ENCODE measurements around the gene ALDH3A2.
"Not testable (repeated sequence)": the region's sequence is repeated elsewhere in the genome, so short reads cannot be mapped to it uniquely, and the experiment has no call there.

Gene ALDH3A2

GRCh38 chr17:19651451-19652238, 3.1 kb downstream of the ALDH3A2 start:
- no peak for DNase-seq

DNA sequence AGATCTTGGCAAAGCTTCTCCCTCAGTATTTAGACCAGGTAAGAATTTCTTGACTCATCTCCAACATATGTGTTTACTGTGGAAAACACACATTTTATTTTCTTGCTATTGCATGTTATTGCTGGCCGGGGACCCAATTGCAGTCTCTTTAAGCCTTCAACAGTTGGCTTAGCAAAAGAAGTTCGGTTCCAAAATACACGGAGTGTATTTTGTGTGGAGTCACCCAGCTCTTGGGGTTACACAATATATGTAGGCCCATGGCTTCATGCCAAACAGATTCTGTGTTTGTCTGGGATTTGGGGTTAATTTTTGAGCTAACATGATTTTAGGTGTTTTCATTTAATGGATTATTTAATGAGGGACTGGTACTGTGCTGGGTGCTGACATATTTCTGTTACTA, 4.0 kb downstream of the ALDH3A2 start:
- no peak for DNase-seq

DNA sequence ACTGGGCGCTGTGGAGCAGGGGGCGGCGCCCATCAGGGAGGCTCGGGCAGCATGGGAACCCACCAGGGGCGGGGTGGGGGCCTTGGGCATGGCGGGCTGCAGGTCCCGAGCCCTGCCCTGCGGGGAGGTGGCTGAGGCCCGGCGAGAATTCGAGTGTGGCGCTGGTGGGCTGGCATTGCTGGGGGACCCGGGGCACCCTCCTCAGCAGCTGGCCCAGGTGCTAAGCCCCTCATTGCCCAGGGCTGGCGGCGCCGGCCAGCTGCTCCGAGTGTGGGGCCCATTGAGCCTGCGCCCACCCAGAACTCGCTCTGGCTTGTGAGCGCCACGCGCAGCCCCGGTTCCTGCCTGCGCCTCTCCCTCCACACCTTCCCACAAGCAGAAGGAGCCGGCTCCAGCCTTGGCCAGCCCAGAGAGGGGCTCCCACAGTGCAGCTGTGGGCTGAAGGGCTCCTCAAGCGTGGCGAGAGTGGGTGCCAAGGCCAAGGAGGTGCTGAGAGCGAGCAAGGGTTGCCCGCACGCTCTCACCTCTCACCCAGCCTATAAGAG, 5.9 kb downstream of the ALDH3A2 start:
- no peak for DNase-seq

DNA sequence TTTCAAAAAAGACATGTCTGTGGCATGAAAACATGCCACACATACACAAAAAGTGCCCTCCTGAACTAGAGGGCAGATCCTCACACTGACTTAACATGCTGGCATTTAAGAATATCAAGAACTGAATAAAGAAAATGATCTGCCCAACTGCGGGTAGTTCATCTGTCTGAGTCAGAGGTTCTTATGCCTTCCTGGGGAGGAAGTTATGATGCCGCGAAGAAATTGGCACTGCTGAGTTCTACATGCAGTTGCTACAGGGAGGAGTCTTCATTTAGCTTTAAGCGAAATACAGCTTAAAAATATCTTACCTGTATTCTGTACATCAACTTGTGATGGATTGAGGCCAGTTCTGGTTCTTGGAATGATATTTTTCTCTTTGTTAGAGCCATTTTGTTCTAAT, 6.3 kb downstream of the ALDH3A2 start:
- DNase-seq: no peak

- DNase-seq: no peak
Measured at GRCh38 chr17:19656336-19656735, 7.8 kb downstream of the ALDH3A2 start.

GRCh38 chr17:19656851-19657581, 8.5 kb downstream of the ALDH3A2 start:
- no peak for DNase-seq

GRCh38 chr17:19659366-19660177, 11.0 kb downstream of the ALDH3A2 start:
- no peak for DNase-seq

- DNase-seq: no peak
Measured at GRCh38 chr17:19660219-19660870, 11.8 kb downstream of the ALDH3A2 start.

DNA sequence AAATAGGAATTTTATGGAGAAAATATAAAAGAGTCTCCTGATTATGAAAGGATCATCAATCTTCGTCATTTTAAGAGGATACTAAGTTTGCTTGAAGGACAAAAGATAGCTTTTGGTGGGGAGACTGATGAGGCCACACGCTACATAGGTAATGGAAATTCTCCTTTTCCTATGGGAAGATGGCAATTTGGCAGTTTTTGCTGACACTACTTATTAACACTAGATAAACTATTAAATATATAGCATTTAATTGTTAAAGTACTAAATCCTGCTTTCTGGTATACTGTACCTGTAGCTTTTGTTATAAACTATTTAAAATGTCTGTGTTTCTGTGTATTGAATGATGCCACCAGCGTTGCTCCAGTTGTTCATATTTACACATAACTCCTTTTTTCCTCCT, 12.6 kb downstream of the ALDH3A2 start:
- no peak for DNase-seq

DNA sequence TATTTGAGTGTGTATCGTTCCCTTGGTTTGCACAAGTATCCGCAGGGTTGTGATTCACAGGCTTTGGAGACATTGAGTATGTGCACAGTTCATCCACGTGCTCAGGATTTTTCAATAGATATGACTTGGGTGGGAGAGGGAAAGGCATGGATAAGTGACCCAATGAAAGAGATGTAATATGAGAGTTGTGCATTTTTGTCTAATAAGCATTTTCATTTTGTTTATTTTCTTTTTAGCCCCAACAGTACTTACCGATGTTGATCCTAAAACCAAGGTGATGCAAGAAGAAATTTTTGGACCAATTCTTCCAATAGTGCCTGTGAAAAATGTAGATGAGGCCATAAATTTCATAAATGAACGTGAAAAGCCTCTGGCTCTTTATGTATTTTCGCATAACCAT, 14.5 kb downstream of the ALDH3A2 start:
- no peak for DNase-seq

DNA sequence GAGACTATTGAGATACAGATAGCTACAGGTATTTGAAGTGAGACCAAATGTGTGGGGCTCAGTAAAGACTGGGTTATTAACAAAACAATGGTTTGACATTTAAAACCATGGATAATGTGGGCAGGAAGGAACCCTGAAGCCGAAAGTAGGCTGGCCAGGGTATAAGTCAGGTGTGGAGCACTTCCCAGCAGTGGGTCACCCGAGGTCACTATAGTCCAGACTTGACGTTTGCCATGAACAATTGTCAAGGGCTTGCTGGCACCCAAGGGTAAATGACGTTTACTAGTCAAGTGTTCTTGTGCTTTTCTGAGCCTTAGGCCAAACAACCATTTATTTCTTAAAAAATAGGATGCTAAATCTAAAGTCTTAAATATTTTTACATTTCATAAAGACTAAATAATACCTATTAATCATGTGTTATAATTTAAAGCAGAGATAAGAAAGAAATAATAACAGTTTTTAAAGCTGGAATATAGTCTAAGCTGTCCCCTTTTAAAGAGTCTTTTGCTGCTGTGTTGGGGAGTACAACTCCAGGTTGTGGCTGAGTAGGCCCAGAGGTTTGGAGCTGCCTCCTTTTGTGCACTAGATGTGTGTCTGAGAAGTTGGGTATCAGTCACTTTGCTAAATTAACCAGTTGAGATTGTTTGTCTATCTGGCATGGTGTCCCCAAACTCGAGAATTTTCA, 15.7 kb downstream of the ALDH3A2 start:
- no peak for DNase-seq

- no peak for DNase-seq
Measured at GRCh38 chr17:19664821-19665181, 16.2 kb downstream of the ALDH3A2 start.

GRCh38 chr17:19669680-19670079, 21.1 kb downstream of the ALDH3A2 start:
- DNase-seq: not testable (repeated sequence)

DNA sequence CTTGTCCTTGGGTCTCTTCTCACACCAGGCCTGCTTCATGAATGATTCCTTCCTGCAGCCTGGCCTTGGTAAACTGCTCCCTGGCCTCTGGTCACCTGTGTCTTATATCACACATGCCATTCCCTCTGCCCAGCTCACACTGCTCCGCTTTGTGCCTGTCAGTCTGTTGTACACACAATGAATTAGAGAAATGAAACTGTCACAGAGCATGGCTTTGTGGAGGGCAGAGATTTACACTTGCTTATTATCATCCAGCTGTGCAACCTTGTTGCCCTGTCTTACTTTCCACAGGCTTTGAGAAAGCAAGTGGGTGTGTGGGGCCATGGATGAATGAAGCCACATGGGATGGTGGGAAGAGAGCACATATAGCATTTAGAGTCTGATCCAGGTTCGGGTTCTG, 22.4 kb downstream of the ALDH3A2 start:
- no peak for DNase-seq

- DNase-seq: no peak
Measured at GRCh38 chr17:19671433-19671832, 22.9 kb downstream of the ALDH3A2 start.

DNA sequence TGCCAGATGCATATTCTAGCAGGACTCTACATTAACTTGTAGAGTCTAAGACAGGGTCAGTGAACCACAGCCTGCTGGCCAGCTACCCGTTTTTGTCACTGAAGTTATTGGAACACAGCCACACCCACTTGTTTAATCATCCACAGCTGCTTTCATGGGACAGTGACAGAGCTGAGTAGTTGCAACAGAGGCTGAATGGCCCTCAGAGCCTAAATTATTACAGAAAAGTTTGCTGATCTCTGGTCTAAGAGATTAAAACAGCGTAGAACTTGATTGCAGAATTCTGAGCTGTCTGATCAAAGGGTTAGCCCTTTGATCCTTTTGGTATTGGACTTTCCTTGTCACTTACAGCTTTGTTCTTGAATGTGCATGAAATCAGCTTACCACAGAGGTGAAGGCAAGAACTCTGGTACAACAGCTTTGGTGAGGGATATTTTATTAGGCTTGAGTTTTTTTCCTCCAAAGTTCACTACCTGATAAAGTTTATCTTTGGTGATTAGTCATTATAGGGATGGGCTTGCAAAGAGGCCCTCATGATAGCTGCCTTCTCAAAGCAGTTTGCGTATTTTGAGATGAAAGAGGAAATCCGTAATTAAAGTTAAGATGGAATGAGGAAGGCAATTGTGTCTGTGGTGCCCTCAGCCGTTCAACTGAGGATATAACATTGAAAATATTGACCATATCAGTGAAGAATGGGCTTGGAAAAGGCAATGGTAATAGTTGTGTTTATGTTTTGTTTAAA, 23.6 kb downstream of the ALDH3A2 start:
- DNase-seq: no peak

GRCh38 chr17:19673623-19674022, 25.1 kb downstream of the ALDH3A2 start:
- DNase-seq: no peak

DNA sequence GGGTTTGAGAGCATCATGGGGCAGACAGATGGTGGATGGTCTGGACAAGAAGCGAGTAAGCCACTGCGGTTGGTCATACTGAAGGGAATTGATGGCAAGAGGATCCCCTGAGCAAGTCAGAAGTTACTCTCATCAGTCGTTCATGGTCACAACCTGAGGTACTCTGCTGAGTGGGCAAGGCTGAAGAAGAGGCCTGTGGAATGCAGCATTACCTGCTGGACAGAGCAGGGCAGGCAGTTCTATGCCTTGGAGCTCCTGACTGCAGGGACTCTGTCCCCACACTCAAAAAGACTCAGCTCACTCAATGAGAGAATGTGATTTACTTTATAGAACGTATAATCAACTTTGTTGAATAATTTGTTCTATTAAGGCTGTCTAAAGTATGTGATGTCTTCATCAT, 28.3 kb downstream of the ALDH3A2 start:
- no peak for DNase-seq

GRCh38 chr17:19677736-19678379, 29.3 kb downstream of the ALDH3A2 start:
- no peak for DNase-seq

- no peak for DNase-seq
Measured at GRCh38 chr17:19678581-19679453, 30.3 kb downstream of the ALDH3A2 start.

Measured in T1000 (cell line).